GM23338 (cell line): ENCODE measurements around the gene SLFN5. TPM values are rescaled to one million over a fixed set of nuclear protein-coding genes. Genes with fewer than 3 reads are reported as not detected.
A peak's percentile ranks its signal among the peaks of the same experiment; 100 is the strongest.

Source experiments
- ATAC-seq: fragments of 200-7000 bp; cut with Tn5 transposase; 3 replicates; pipeline ENCODE4 v1.9.1; 2020
- DNase-seq: peaks from one replicate; pipeline ENCODE4 v3.0.0-alpha.2; 2015; ENCODE audit warnings: low spot score
- H2AFZ ChIP-seq: fragments of 200-600 bp; sonication (generic); 2 replicates; pipeline ENCODE4 v1.8.0; 2016; ENCODE audit warnings: antibody characterized with exemption, mild to moderate bottlenecking, moderate library complexity
- H3F3A ChIP-seq: fragments of 200-600 bp; sonication (generic); replicated peaks from 2 replicates; pipeline ENCODE4 v1.8.0; 2017; ENCODE audit warnings: antibody characterized with exemption, mixed run types, low read depth
- H3K27ac ChIP-seq: fragments of 200-600 bp; sonication (generic); 2 replicates; pipeline ENCODE4 v1.6.1; 2016; ENCODE audit warnings: low read depth
- H3K27me3 ChIP-seq: fragments of 200-600 bp; sonication (generic); 2 replicates; pipeline ENCODE4 v1.8.0; 2016; ENCODE audit warnings: mild to moderate bottlenecking, mixed run types, moderate library complexity; ENCODE audit not compliant: insufficient read depth
- H3K36me3 ChIP-seq: fragments of 200-600 bp; sonication (generic); 2 replicates; pipeline ENCODE4 v1.8.0; 2016; ENCODE audit warnings: mild to moderate bottlenecking; ENCODE audit not compliant: insufficient read depth
- H3K4me1 ChIP-seq: fragments of 200-600 bp; sonication (generic); 2 replicates; pipeline ENCODE4 v1.8.0; 2016; ENCODE audit warnings: mild to moderate bottlenecking, moderate library complexity; ENCODE audit not compliant: insufficient read depth
- H3K4me2 ChIP-seq: fragments of 200-600 bp; sonication (generic); 2 replicates; pipeline ENCODE4 v1.7.1; 2017; ENCODE audit warnings: mixed run types
- H3K4me3 ChIP-seq: fragments of 200-600 bp; sonication (generic); 2 replicates; pipeline ENCODE4 v1.6.1; 2016; ENCODE audit warnings: mixed run types
- H3K79me2 ChIP-seq: fragments of 200-600 bp; sonication (generic); replicated peaks from 2 replicates; pipeline ENCODE4 v1.8.0; 2017; ENCODE audit warnings: mild to moderate bottlenecking; ENCODE audit not compliant: insufficient read depth
- H3K9me2 ChIP-seq: fragments of 200-600 bp; sonication (generic); 2 replicates; pipeline ENCODE4 v1.8.0; 2017; ENCODE audit not compliant: insufficient read depth
- H4K20me1 ChIP-seq: fragments of 200-600 bp; sonication (generic); replicated peaks from 2 replicates; pipeline ENCODE4 v1.8.0; 2017; ENCODE audit warnings: mild to moderate bottlenecking; ENCODE audit not compliant: insufficient read depth
- H3K27ac Mint-ChIP-seq: 2 replicates; pipeline ENCODE4 v1.8.0; 2020; ENCODE audit warnings: inconsistent platforms, mild to moderate bottlenecking, moderate library complexity, mixed read lengths
- H3K27me3 Mint-ChIP-seq: 3 replicates; pipeline ENCODE4 v1.8.0; 2022; ENCODE audit warnings: low read depth, mild to moderate bottlenecking, moderate library complexity, mixed read lengths, inconsistent platforms; ENCODE audit not compliant: insufficient read depth, poor library complexity
- H3K36me3 Mint-ChIP-seq: 3 replicates; pipeline ENCODE4 v1.8.0; 2021; ENCODE audit warnings: low read depth, mild to moderate bottlenecking, inconsistent platforms, moderate library complexity, mixed read lengths
- H3K4me1 Mint-ChIP-seq: 3 replicates; pipeline ENCODE4 v1.8.0; 2020; ENCODE audit warnings: mild to moderate bottlenecking, inconsistent platforms, mixed read lengths
- H3K4me3 Mint-ChIP-seq: 3 replicates; pipeline ENCODE4 v1.8.0; 2021; ENCODE audit warnings: moderate library complexity, mild to moderate bottlenecking, inconsistent platforms, mixed read lengths
- H3K9me3 Mint-ChIP-seq: 3 replicates; pipeline ENCODE4 v1.8.0; 2020; ENCODE audit warnings: moderate library complexity, mild to moderate bottlenecking, inconsistent platforms, mixed read lengths
- CREB1 ChIP-seq: fragments of 250-450 bp; sonication (Bioruptor Pico); IDR thresholded peaks from 2 replicates; pipeline ENCODE4 v1.5.0; 2020; ENCODE audit warnings: low read depth, mild to moderate bottlenecking, moderate library complexity
- ETS1 ChIP-seq: IDR thresholded peaks from 2 replicates; pipeline ENCODE4 v1.6.1; 2016; ENCODE audit warnings: antibody characterized with exemption
- EZH2 ChIP-seq: fragments of 200-600 bp; sonication (generic); IDR thresholded peaks from one replicate; pipeline ENCODE4 v1.8.0; 2017; ENCODE audit warnings: antibody characterized with exemption, mild to moderate bottlenecking, low read depth; ENCODE audit not compliant: unreplicated experiment
- EZH2phosphoT487 ChIP-seq: fragments of 200-600 bp; sonication (generic); IDR thresholded peaks from one replicate; pipeline ENCODE4 v1.8.1; 2018; ENCODE audit warnings: antibody characterized with exemption; ENCODE audit not compliant: unreplicated experiment
- JUNB ChIP-seq: IDR thresholded peaks from one replicate; pipeline ENCODE4 v1.6.1; 2016; ENCODE audit warnings: antibody characterized with exemption; ENCODE audit not compliant: unreplicated experiment
- NANOG ChIP-seq: IDR thresholded peaks from 2 replicates; pipeline ENCODE4 v1.6.1; 2016; ENCODE audit warnings: antibody characterized with exemption, borderline replicate concordance
- POLR2AphosphoS5 ChIP-seq: IDR thresholded peaks from 2 replicates; pipeline ENCODE4 v1.6.1; 2016; ENCODE audit warnings: antibody characterized with exemption, low read depth
- REST ChIP-seq: IDR thresholded peaks from one replicate; pipeline ENCODE4 v1.6.1; 2018; ENCODE audit warnings: antibody characterized with exemption; ENCODE audit not compliant: unreplicated experiment
- STAT1 ChIP-seq: IDR thresholded peaks from one replicate; pipeline ENCODE4 v1.6.1; 2016; ENCODE audit warnings: antibody characterized with exemption; ENCODE audit not compliant: unreplicated experiment
- ZNF114 ChIP-seq: fragments of 250-450 bp; sonication (Bioruptor Pico); IDR thresholded peaks from 2 replicates; pipeline ENCODE4 v1.5.0; 2020; ENCODE audit warnings: mild to moderate bottlenecking, moderate library complexity
- ZNF331 ChIP-seq: fragments of 250-450 bp; sonication (Bioruptor Pico); IDR thresholded peaks from 2 replicates; pipeline ENCODE4 v1.5.0; 2020; ENCODE audit warnings: low read depth, mild to moderate bottlenecking, moderate library complexity
- polyA plus RNA-seq: library from polyadenylated mRNA; unstranded; fragments of >200 nt; fragmentation: Nextera tagmentation; extraction: Ambion mirVana; gene quantifications from 2 replicates; pipeline ENCODE4 v1.2.1, GENCODE V29; 2016
- total RNA-seq: library from RNA; depleted of rRNA; stranded (reverse); fragments of >200 nt; shearing (Covaris generic); gene quantifications from 2 replicates; pipeline ENCODE4 v1.2.3, GENCODE V29; 2014

Gene SLFN5
- total and polyA plus RNA-seq, 2 experiments from 2014 or later, result 1.4 to 6.4 TPM

DNA sequence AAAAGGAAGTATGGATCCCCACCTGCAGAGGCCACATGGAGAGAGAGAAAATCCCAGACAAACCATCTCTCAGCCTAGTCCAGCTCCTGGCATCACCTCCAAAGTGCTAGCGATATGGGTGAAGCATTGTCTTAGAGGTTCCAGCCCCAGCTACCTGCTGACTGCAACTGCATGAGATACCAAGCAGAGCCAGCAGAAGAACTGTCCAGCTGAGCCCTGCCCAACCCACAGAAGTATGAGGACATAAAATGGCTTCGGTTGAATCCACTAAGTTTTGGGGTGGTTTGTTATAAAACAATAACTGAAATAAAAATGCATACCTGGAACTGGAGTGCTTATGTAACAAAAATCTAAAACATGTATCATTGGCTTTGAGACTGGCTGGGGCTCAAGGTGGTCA, 20.4 kb upstream of the SLFN5 start:
- Histone ChIP-seq H3K36me3 (no peaks in the 10 kb centered on the region), H3K9me2 (no peaks in the 10 kb centered on the region), H3K79me2 (no peaks in the 10 kb centered on the region), H3K27ac (no peak overlapping the region), H3K4me1 (no peaks in the 10 kb centered on the region), H3K27me3 (no peaks in the 10 kb centered on the region), H3K4me2 (no peak overlapping the region), H3K4me3 (no peak overlapping the region), H2AFZ (no peak overlapping the region), H4K20me1 (no peaks in the 10 kb centered on the region), H3F3A (no peaks in the 10 kb centered on the region)
- Mint-ChIP-seq H3K4me1 (no peaks in the 10 kb centered on the region), H3K27me3 (peaks cover 2% of the 10 kb centered on the region), H3K9me3 (peaks cover 8% of the 10 kb centered on the region), H3K4me3 (no peak overlapping the region), H3K27ac (no peak overlapping the region), H3K36me3 (no peaks in the 10 kb centered on the region)
- DNase-seq (no peak), ATAC-seq (no peak)
- TF ChIP-seq EZH2phosphoT487 (no peak), ZNF331 (CRISPR knock-in tag) (peak; percentile 82)

- Histone ChIP-seq H3K79me2 (no peaks in the 10 kb centered on the region), H3F3A (no peaks in the 10 kb centered on the region), H3K9me2 (no peaks in the 10 kb centered on the region), H3K4me3 (no peak overlapping the region), H3K4me2 (no peak overlapping the region), H3K4me1 (no peaks in the 10 kb centered on the region), H2AFZ (no peak overlapping the region), H3K27ac (no peak overlapping the region), H3K27me3 (no peaks in the 10 kb centered on the region), H4K20me1 (no peaks in the 10 kb centered on the region), H3K36me3 (no peaks in the 10 kb centered on the region)
- Mint-ChIP-seq H3K36me3 (no peaks in the 10 kb centered on the region), H3K9me3 (peaks cover 8% of the 10 kb centered on the region), H3K27me3 (peaks cover 2% of the 10 kb centered on the region), H3K4me1 (no peaks in the 10 kb centered on the region), H3K27ac (no peak overlapping the region), H3K4me3 (no peak overlapping the region)
- no peak for DNase-seq
- no peak for ATAC-seq
- TF ChIP-seq ZNF114 (CRISPR knock-in tag), result no peak
- no peak for TF ChIP-seq ZNF331 (CRISPR knock-in tag)
- TF ChIP-seq STAT1, result no peak
- no peak for TF ChIP-seq CREB1 (CRISPR knock-in tag)
- no peak for TF ChIP-seq NANOG
- no peak for TF ChIP-seq EZH2
- no peak for TF ChIP-seq JUNB
- TF ChIP-seq REST, result no peak
- no peak for TF ChIP-seq EZH2phosphoT487
- no peak for TF ChIP-seq POLR2AphosphoS5
- no peak for TF ChIP-seq ETS1
Observed at GRCh38 chr17:35224436-35224835, 18.4 kb upstream of the SLFN5 start.
